Activated CD4-positive, alpha-beta T cell treated with anti-CD3 and anti-CD28 coated beads, Interleukin-2, amount 10 ng/mL, durations not matched to agents 7 days and 5 days (primary cell): Measurements from ENCODE around the gene ZNF561. TPM values are rescaled to one million over a fixed set of nuclear protein-coding genes. Genes with fewer than 3 reads are reported as not detected.
"Not testable (repeated sequence)": the region's sequence is repeated elsewhere in the genome, so short reads cannot be mapped to it uniquely, and the experiment has no call there.

ENCODE experiments used
- CTCF ChIA-PET: fragments of 350-600 bp; sonication (Branson Sonifier 250); formaldehyde crosslinking; loops from one replicate; lab custom pipeline; 2021; ENCODE audit warnings: antibody characterized with exemption; lab: Charles Lee
- POLR2A ChIA-PET: fragments of 350-600 bp; sonication (Branson Sonifier 250); formaldehyde crosslinking; loops from one replicate; lab custom pipeline; 2021; ENCODE audit warnings: antibody characterized with exemption; lab: Charles Lee
- DNase-seq: peaks from one replicate; pipeline ENCODE4 v3.0.0-alpha.2; 2020
- H3K27ac Mint-ChIP-seq: one replicate; pipeline ENCODE4 v1.8.0; 2021; ENCODE audit warnings: mild to moderate bottlenecking, moderate library complexity, mixed read lengths
- H3K27me3 Mint-ChIP-seq: one replicate; pipeline ENCODE4 v1.8.0; 2021; ENCODE audit warnings: mixed read lengths
- H3K36me3 Mint-ChIP-seq: one replicate; pipeline ENCODE4 v1.8.0; 2021; ENCODE audit warnings: low read depth, mixed read lengths
- H3K4me1 Mint-ChIP-seq: one replicate; pipeline ENCODE4 v1.8.0; 2021; ENCODE audit warnings: mixed read lengths
- H3K4me3 Mint-ChIP-seq: one replicate; pipeline ENCODE4 v1.8.0; 2021; ENCODE audit warnings: mild to moderate bottlenecking, moderate library complexity, mixed read lengths
- H3K9me3 Mint-ChIP-seq: one replicate; pipeline ENCODE4 v1.8.0; 2021; ENCODE audit warnings: mixed read lengths
- total RNA-seq, 2 experiments: library from RNA; stranded (reverse); gene quantifications; one replicate each; pipeline ENCODE4 v1.2.3, GENCODE V29; 2021

ZNF561 gene
- total RNA-seq: 10 to 100 TPM; 24.4 to 25.8 TPM

GRCh38 chr19:9621156-9622037 lies at the start of gene ZNF561:
Gene ZNF561, minus strand, starts transcription at chr19:9621232. Its CDS starts 1,776 bp downstream, at chr19:9619456.
- H3K9me3 Mint-ChIP-seq: peaks cover 10% of the 10 kb centered on the region
- H3K36me3 Mint-ChIP-seq: peaks cover 48% of the 10 kb centered on the region
- ChIA-PET POLR2A (no interaction called here), CTCF (no interaction called here)
- H3K27ac Mint-ChIP-seq: peak within 1 kb of the TSS; percentile 100
- peaks cover 2% of the 10 kb centered on the region for H3K27me3 Mint-ChIP-seq
- peaks cover 32% of the 10 kb centered on the region for H3K4me1 Mint-ChIP-seq
- H3K4me3 Mint-ChIP-seq: peak within 1 kb of the TSS; percentile 92
- DNase-seq: peak; percentile 92

- no peaks in the 10 kb centered on the region for H3K27me3 Mint-ChIP-seq
- peaks cover 16% of the 10 kb centered on the region for H3K4me1 Mint-ChIP-seq
- no peak overlapping the region for H3K4me3 Mint-ChIP-seq
- peaks cover 79% of the 10 kb centered on the region for H3K36me3 Mint-ChIP-seq
- POLR2A ChIA-PET: no interaction called here
- H3K9me3 Mint-ChIP-seq: peaks cover 62% of the 10 kb centered on the region
- CTCF ChIA-PET: no interaction called here
- no peak overlapping the region for H3K27ac Mint-ChIP-seq
- no peak for DNase-seq
Observed at GRCh38 chr19:9668544-9668943, 47.5 kb upstream of the ZNF561 start.

- H3K4me3 Mint-ChIP-seq: no peak overlapping the region
- no peaks in the 10 kb centered on the region for H3K27me3 Mint-ChIP-seq
- H3K36me3 Mint-ChIP-seq: peaks cover 75% of the 10 kb centered on the region
- DNase-seq: no peak
- H3K4me1 Mint-ChIP-seq: peaks cover 14% of the 10 kb centered on the region
- CTCF ChIA-PET: no interaction called here
- H3K9me3 Mint-ChIP-seq: peaks cover 58% of the 10 kb centered on the region
- no peak overlapping the region for H3K27ac Mint-ChIP-seq
- POLR2A ChIA-PET: no interaction called here
Observed at GRCh38 chr19:9667898-9668297, 46.9 kb upstream of the ZNF561 start.

- no peak for DNase-seq
- Mint-ChIP-seq H3K36me3 (peaks cover 61% of the 10 kb centered on the region), H3K27ac (no peak overlapping the region), H3K27me3 (no peaks in the 10 kb centered on the region), H3K4me3 (no peak overlapping the region), H3K4me1 (no peaks in the 10 kb centered on the region), H3K9me3 (peaks cover 11% of the 10 kb centered on the region)
- ChIA-PET CTCF (no interaction called here), POLR2A (no interaction called here)
Observed at GRCh38 chr19:9658769-9659168, 37.7 kb upstream of the ZNF561 start.

- Mint-ChIP-seq H3K9me3 (peaks cover 39% of the 10 kb centered on the region), H3K36me3 (peaks cover 88% of the 10 kb centered on the region)
- POLR2A ChIA-PET, DNase-seq, H3K4me3 Mint-ChIP-seq, H3K4me1 Mint-ChIP-seq, H3K27ac Mint-ChIP-seq, H3K27me3 Mint-ChIP-seq: not testable (repeated sequence)
- CTCF ChIA-PET: interaction anchor here (0.6 kb wide), 1 partner anchor 842 kb away, joined by 4 read pairs; no protein-coding TSS in a partner anchor
Observed at GRCh38 chr19:9653066-9653555, 32.1 kb upstream of the ZNF561 start.

- POLR2A ChIA-PET, H3K4me1 Mint-ChIP-seq, DNase-seq, H3K27ac Mint-ChIP-seq, H3K27me3 Mint-ChIP-seq, H3K4me3 Mint-ChIP-seq: not testable (repeated sequence)
- peaks cover 74% of the 10 kb centered on the region for H3K36me3 Mint-ChIP-seq
- CTCF ChIA-PET: interaction anchor here (0.6 to 1.7 kb wide), 4 partner anchors 18 to 1950 kb away, joined by 3 read pairs; no protein-coding TSS in a partner anchor
- H3K9me3 Mint-ChIP-seq: peaks cover 36% of the 10 kb centered on the region
Observed at GRCh38 chr19:9651464-9651863, 30.4 kb upstream of the ZNF561 start.

GRCh38 chr19:9650345-9650744 lies 29.3 kb upstream of the ZNF561 start:
- Mint-ChIP-seq H3K36me3 (peaks cover 68% of the 10 kb centered on the region), H3K4me1 (no peaks in the 10 kb centered on the region), H3K4me3 (no peak overlapping the region), H3K27ac (no peak overlapping the region), H3K27me3 (no peaks in the 10 kb centered on the region), H3K9me3 (peaks cover 36% of the 10 kb centered on the region)
- POLR2A ChIA-PET: no interaction called here
- no peak for DNase-seq
- CTCF ChIA-PET: interaction anchor here (1.7 kb wide), 1 partner anchor 19 kb away, joined by 3 read pairs; no protein-coding TSS in a partner anchor

GRCh38 chr19:9645472-9645871 lies 24.4 kb upstream of the ZNF561 start:
- Mint-ChIP-seq H3K27ac (no peak overlapping the region), H3K4me1 (no peaks in the 10 kb centered on the region)
- CTCF ChIA-PET: interaction anchor here (1.1 kb wide), 1 partner anchor 124 kb away, joined by 3 read pairs; the partner anchor contains the start of gene ZNF846

GRCh38 chr19:9644472-9644871 lies 23.4 kb upstream of the ZNF561 start:
- Mint-ChIP-seq H3K36me3 (peaks cover 48% of the 10 kb centered on the region), H3K4me3 (no peak overlapping the region), H3K9me3 (peaks cover 24% of the 10 kb centered on the region), H3K27me3 (no peaks in the 10 kb centered on the region), H3K27ac (no peak overlapping the region), H3K4me1 (no peaks in the 10 kb centered on the region)
- ChIA-PET CTCF (no interaction called here), POLR2A (no interaction called here)
- no peak for DNase-seq

More at GRCh38 chr19:9645472-9645871, 24.4 kb upstream of the ZNF561 start:
- Mint-ChIP-seq H3K36me3 (peaks cover 49% of the 10 kb centered on the region), H3K9me3 (peaks cover 26% of the 10 kb centered on the region), H3K4me3 (no peak overlapping the region), H3K27me3 (no peaks in the 10 kb centered on the region)
- DNase-seq: no peak
- POLR2A ChIA-PET: no interaction called here

GRCh38 chr19:9641810-9642209 lies 20.8 kb upstream of the ZNF561 start:
- Mint-ChIP-seq H3K36me3 (peaks cover 37% of the 10 kb centered on the region), H3K27me3 (no peaks in the 10 kb centered on the region), H3K27ac (no peak overlapping the region), H3K4me1 (no peaks in the 10 kb centered on the region), H3K9me3 (peaks cover 20% of the 10 kb centered on the region), H3K4me3 (no peak overlapping the region)
- ChIA-PET CTCF (no interaction called here), POLR2A (no interaction called here)
- no peak for DNase-seq

GRCh38 chr19:9640956-9641355 lies 19.9 kb upstream of the ZNF561 start:
- Mint-ChIP-seq H3K36me3 (peaks cover 33% of the 10 kb centered on the region), H3K9me3 (peaks cover 20% of the 10 kb centered on the region), H3K4me1 (no peaks in the 10 kb centered on the region), H3K27ac (no peak overlapping the region), H3K27me3 (no peaks in the 10 kb centered on the region), H3K4me3 (no peak overlapping the region)
- DNase-seq: no peak
- POLR2A ChIA-PET: no interaction called here
- CTCF ChIA-PET: interaction anchor here (0.6 kb wide), 2 partner anchors 15 to 126 kb away, joined by 3 to 4 read pairs; no protein-coding TSS in a partner anchor

- H3K27me3 Mint-ChIP-seq: no peaks in the 10 kb centered on the region
- H3K27ac Mint-ChIP-seq: no peak overlapping the region
- peaks cover 12% of the 10 kb centered on the region for H3K9me3 Mint-ChIP-seq
- no peaks in the 10 kb centered on the region for H3K4me1 Mint-ChIP-seq
- ChIA-PET CTCF (interaction anchor here (1.2 kb wide), 1 partner anchor 12 kb away, joined by 3 read pairs; no protein-coding TSS in a partner anchor), POLR2A (no interaction called here)
- no peak overlapping the region for H3K4me3 Mint-ChIP-seq
- H3K36me3 Mint-ChIP-seq: peaks cover 22% of the 10 kb centered on the region
- no peak for DNase-seq
Observed at GRCh38 chr19:9636018-9636417, 15.0 kb upstream of the ZNF561 start.

- Mint-ChIP-seq H3K27ac (no peak overlapping the region), H3K9me3 (no peaks in the 10 kb centered on the region), H3K36me3 (no peaks in the 10 kb centered on the region), H3K4me3 (no peak overlapping the region), H3K4me1 (peaks cover 9% of the 10 kb centered on the region), H3K27me3 (no peaks in the 10 kb centered on the region)
- POLR2A ChIA-PET: interaction anchor here (0.6 kb wide), 1 partner anchor 171 kb away, joined by 4 read pairs; no protein-coding TSS in a partner anchor
- CTCF ChIA-PET: interaction anchor here (0.6 kb wide), 1 partner anchor 586 kb away, joined by 3 read pairs; no protein-coding TSS in a partner anchor
- no peak for DNase-seq
Observed at GRCh38 chr19:9627856-9628255, 6.8 kb upstream of the ZNF561 start.
